GM21367 (cell line): Measurements from ENCODE around the gene PNO1.
A peak's percentile ranks its signal among the peaks of the same experiment; 100 is the strongest.
"Not testable (repeated sequence)": the region's sequence is repeated elsewhere in the genome, so short reads cannot be mapped to it uniquely, and the experiment has no call there.

Source experiments
- ATAC-seq: cut with Tn5 transposase; IDR thresholded peaks from one replicate; pipeline ENCODE4 v1.9.1; 2021; ENCODE audit not compliant: unreplicated experiment

Gene PNO1

GRCh38 chr2:68157402-68158133 is at the start of gene PNO1:
Gene PNO1 (plus strand): TSS chr2:68157888. CDS start chr2:68157935, 47 bp downstream.
- peak; percentile 73 for ATAC-seq

GRCh38 chr2:68108120-68108519 is 49.6 kb upstream of the PNO1 start:
- no peak for ATAC-seq

DNA sequence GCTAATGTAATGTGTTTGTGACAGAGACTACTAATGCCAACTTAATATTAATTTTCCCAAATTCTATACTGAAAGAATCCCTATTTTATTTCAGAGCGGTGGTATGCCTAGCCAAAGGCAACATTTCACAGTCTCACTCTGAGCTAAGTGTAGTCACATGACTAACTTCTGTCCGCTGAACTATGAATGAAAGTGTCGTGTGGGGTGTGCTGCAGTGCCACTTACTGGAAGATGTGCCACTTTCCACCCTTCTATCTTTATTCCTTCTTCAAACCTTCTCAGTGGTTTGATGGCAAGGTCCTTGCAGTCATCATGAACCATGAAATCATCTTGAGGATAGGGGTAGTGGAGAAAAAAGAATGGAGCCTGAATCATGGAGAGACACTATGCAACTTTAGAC is 47.6 kb upstream of the PNO1 start:
- ATAC-seq = no peak

DNA sequence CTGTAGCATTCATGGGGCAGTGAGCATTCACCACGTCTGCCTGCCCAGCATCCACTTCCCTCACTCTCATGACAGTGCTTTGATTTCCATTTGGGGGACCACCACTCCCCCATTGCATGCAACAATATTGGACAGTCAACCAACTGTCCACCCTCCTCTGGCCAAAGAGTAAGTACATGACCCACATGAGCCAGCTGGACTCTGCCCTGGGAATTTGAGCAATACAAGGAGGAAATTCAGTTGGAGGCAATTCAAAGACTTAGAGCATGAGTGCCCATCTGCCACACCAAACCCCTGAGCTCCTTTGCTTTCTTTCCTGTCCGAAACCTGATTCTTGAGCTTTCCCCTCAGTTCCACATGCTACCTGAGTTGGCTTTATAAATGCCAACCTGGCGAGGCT is 41.7 kb upstream of the PNO1 start:
- no peak for ATAC-seq

GRCh38 chr2:68117922-68118321 is 39.8 kb upstream of the PNO1 start:
- ATAC-seq = not testable (repeated sequence)

GRCh38 chr2:68118816-68119215 is 38.9 kb upstream of the PNO1 start:
- ATAC-seq = no peak

GRCh38 chr2:68119504-68119903 is 38.2 kb upstream of the PNO1 start:
- ATAC-seq = no peak

DNA sequence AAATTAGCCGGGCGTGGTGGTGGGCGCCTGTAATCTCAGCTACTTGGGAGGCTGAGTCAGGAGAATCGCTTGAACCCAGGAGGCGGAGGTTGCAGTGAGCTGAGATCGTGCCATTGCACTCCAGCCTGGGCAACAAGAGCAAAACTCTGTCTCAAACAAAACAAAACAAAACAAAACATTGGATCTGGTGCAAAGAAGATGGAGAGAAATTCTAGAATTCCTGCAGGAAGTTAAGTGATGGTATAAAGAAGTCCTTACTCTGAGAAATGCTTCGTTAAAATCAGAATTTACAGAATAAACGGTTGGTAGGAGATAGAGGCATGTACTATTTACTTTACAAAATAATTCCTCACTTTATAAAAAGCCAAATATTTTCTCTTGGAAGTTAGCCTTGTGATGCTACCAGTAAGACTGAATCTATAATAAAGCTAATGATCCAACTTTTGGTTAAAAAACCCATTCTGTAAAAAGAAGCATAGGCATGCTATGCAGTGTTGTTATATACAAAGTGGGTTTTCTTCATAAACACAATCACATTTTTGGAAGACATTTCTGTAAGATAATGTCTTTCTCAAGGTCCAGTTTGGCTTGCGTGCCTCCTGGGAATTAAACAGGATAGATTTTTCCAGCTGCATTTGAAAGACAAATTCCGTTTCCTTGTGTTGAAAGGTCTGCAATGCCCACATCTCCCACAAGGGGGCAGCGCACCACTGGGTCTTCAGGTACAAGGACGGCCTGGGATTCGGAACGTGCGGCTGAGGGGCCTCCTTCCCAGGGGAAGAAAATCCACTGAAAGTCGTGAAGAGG is 35.6 kb upstream of the PNO1 start:
- no peak for ATAC-seq

- no peak for ATAC-seq
Measured at GRCh38 chr2:68122680-68122964, 35.1 kb upstream of the PNO1 start.

- ATAC-seq = no peak
Measured at GRCh38 chr2:68124321-68124720, 33.4 kb upstream of the PNO1 start.

DNA sequence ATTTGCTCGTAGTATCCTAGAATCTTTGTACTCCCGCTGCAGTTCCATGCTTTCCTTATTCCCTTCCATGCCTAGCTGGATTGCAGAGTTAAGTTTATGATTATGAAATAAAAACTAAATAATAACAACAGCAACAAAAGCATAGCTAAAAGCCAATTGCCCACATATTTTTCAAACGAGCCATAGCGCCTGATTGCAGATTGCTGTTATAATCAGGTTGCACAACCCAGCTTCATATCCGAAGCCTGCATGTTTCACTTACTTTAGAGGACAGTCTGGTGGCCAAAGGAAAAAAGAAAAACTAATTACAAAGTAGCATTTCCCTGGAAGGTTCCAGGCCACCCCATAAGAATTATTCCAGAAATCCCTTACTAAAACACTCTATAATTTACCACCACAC is 31.9 kb upstream of the PNO1 start:
- no peak for ATAC-seq

DNA sequence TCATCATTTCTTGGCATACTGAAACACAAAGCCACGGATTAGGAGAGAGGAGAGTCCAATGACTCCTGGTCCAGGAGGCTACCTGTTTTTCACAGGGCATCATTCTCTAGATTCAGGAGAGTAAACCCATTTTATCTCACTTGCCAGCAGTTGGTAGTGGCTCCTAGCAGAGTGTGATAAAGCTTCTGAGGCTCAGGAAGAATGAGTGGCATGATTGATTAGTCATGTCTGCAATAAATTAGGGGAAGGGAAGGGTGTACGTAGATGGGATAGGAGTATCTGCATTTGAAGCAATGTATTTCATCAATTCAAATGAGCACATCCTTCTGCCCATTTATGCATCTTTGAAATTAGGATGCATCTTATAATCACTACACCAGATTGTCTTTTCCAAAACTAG is 31.1 kb upstream of the PNO1 start:
- no peak for ATAC-seq

DNA sequence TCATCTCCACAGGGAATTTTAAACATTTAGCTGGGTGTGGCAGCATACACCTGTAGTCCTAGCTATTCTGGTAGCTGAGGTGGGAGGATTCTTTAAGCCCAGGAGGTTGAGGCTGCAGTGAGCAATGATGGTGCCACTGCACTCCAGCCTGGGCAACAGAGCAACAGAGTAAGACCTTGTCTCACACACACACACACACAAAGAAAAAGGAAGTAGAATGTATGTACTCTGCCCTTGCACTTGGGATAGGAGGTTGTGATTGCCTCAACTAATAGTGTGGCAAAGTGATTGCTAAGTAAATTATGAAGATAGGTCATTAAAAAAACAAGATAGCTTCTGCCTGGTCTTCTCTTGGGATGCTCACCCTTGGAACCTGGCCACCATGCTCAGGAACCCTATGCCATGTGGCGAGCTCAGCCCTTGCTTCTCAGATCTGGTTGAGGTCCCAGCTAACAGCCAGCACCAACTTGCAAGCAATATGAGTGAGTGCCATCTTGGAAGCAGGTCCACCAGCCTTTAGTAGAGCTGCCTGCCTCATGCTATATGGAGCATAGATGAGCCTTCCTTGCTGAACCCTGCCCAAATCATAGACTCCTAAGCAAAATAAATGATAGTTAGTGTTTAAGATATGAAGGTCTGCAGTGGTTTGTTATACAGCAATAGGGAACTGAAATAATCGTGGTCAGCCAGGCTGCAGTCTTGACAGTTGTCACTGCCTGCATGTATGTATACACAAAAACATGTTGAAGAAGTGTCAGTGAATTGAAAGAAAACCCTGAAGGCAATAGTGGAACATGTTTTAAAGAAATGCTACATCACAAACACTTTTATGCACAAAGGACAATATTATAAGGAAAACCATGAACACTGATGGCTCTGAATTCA is 30.1 kb upstream of the PNO1 start:
- ATAC-seq = peak; percentile 91

GRCh38 chr2:68134120-68134519 is 23.6 kb upstream of the PNO1 start:
- no peak for ATAC-seq

- ATAC-seq = no peak
Measured at GRCh38 chr2:68134554-68134953, 23.1 kb upstream of the PNO1 start.

- no peak for ATAC-seq
Measured at GRCh38 chr2:68135448-68136320, 22.0 kb upstream of the PNO1 start.

- ATAC-seq = no peak
Measured at GRCh38 chr2:68141875-68142274, 15.8 kb upstream of the PNO1 start.

- ATAC-seq = no peak
Measured at GRCh38 chr2:68151037-68151436, 6.7 kb upstream of the PNO1 start.

DNA sequence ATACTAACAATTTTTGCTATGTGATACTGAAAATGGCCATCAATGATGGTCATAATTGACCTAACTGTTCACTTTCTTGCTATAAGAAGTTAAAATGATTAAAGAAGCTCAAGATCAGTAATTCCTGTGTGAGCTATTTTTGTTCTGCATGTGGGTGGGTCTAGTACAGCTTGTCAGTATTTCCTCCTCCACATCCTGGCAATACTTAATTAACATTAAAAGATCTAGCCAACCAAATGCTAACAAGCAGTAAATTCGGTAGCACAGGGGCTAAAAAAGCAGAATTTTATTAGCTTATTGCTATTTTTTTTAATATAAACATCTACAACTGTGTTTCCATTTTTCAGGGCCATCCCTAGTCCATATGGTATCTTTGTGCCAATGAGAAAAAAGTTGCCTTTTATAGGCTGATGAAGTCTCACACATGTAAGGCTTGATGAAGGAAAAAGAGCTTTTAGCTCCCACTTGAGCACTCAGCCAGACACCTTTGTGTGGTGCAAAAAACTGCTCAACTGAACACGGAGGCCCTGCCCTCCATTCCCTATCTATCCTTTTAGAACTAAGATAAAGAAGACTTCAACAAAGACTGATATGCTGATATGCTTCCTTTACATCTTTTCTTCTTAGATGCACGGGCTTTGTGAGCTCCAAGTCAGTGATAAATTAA is 4.9 kb upstream of the PNO1 start:
- no peak for ATAC-seq

DNA sequence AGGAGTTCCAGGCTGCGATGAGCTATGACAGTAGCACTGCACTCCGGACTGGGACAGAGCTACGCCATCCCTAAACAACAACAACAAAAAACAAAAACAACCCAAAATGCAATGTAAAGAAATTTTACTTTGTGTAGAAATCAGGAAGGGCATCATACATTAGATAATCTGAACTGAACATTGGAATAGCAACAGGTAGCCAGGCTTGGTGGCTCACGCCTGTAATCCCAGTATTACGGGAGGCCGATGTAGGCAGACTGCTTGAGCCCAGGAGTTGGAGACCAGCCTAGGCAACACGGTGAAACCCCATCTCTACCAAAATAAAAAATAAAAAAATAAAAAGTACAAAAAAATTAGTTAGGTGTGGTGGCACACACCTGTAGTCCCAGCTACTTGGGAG is 2.1 kb upstream of the PNO1 start:
- ATAC-seq = no peak
